ENCODE results near the gene IGFBPL1.

Gene IGFBPL1

GRCh38 chr9:38404314-38404713, 19.9 kb downstream of the IGFBPL1 start:
- TF ChIP-seq CTCF (IDR thresholded peaks at IDR 0.05), result no peak

DNA sequence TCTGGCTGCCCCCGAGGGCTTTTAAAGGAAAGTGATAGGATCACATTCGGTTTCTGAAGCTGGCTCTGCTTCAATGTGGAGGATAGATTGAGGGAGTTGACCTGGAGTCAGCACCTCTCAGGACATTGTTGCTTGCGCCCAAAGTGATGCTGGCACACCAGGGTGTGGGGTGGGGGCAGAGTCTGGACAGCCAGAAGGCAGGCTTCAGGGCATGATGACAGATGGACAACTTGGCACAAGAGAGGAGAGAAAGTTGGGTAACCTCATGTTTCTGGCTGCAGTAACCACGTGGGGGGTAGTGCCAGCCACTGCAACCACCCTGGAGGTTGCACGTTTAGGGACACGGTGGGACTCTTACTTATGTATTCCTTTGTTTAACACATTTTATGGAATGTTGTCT, 22.3 kb downstream of the IGFBPL1 start:
- TF ChIP-seq CTCF (IDR thresholded peaks at IDR 0.05), result no peak

GRCh38 chr9:38396371-38396671, 27.9 kb downstream of the IGFBPL1 start:
- TF ChIP-seq CTCF (IDR thresholded peaks at IDR 0.05), result no peak

- TF ChIP-seq CTCF (IDR thresholded peaks at IDR 0.05), result no peak
These were observed 28.4 kb downstream of the IGFBPL1 start for GRCh38 chr9:38395653-38396370.

DNA sequence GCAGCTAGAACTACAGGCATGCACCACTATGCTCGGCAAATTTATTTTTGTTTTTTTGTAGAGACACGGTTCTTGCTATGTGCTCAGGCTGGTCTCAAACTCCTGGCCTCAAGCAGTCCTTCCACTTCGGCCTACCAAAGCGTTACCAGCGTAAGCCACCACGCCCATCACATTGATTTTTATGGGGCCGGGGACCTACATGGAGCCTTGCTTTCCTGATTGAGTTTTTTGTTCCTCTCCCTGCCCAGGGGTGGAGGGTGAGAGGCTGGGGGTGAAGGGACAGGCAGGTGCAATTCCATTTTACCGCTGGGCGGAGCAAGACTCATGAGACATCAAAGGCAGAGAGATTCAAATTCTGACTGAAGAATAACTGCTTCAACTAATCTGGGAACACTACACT, 29.8 kb downstream of the IGFBPL1 start:
- TF ChIP-seq CTCF (IDR thresholded peaks at IDR 0.05), result no peak

GRCh38 chr9:38393128-38393796, 31.0 kb downstream of the IGFBPL1 start:
- no peak for TF ChIP-seq CTCF (IDR thresholded peaks at IDR 0.05)

DNA sequence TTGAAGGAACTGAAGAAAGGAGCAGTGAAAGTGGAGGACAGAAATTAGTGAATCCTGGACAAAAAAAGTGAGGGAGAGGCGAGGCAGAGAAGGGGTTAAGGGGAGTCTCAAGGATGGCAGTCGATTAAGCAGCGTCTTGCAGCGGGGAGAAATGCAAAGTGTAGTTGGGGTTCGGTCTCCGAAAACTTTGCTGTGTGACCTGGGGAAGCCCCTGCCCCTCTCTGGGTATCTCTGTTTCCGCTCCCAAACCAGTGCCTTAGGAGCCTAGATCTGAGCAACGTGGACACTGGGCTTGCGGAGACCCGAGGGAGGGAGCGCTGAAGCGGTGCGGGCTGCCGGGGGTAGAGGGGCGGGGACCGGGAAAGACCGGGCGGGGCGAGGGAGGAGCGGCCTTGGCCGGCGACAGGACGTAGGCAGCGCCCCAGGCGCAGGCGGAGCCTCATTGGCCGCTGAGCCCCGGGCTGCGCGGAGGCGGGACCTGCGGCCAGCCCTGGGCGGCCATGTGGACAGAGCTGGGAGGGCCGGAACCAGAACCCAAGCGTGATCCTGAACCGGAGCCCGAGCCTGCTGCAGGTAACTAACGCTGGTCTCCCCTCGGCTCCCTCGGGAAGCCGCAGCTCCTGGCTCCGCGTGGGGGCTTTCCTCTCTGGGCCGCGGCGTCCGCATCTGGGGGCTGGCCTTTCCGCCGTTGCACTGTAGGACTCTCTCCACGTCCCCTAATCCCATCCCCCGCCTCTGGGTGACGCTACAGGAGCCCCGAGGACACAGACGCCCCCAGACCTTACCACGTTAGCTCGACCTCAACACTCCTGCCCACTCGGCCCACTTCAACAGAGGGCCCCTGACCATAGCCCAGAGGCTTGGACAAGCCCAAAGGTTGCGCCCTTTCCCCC, 31.8 kb downstream of the IGFBPL1 start, which contains the start of gene ALDH1B1:
Gene ALDH1B1 (plus strand): TSS at position 468 of the 893 bp plus-strand sequence. CDS start 3,047 bp downstream, outside the sequence.
- no peak; the same call in 1 of the 2 replicates for TF ChIP-seq CTCF (IDR thresholded peaks at IDR 0.05)
